ENCODE results near the gene MAP2.

- TF ChIP-seq CTCF (IDR thresholded peaks at IDR 0.05) (no peak), POLR2A (IDR thresholded peaks at IDR 0.05) (no peak), POLR2AphosphoS5 (IDR thresholded peaks at IDR 0.05) (no peak)
Observed at GRCh38 chr2:209702775-209703174, 278.9 kb downstream of the MAP2 start.
